HG03025 (cell line): ENCODE data around the gene GAGE12H.
"Not testable (repeated sequence)": the region's sequence is repeated elsewhere in the genome, so short reads cannot be mapped to it uniquely, and the experiment has no call there.

Source experiments
- ATAC-seq: cut with Tn5 transposase; IDR thresholded peaks from one replicate; pipeline ENCODE4 v1.9.1; 2021; ENCODE audit warnings: mild to moderate bottlenecking, moderate library complexity; ENCODE audit not compliant: unreplicated experiment, low FRiP score

GAGE12H gene, protein sequence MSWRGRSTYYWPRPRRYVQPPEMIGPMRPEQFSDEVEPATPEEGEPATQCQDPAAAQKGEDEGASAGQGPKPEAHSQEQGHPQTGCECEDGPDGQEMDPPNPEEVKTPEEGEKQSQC

DNA sequence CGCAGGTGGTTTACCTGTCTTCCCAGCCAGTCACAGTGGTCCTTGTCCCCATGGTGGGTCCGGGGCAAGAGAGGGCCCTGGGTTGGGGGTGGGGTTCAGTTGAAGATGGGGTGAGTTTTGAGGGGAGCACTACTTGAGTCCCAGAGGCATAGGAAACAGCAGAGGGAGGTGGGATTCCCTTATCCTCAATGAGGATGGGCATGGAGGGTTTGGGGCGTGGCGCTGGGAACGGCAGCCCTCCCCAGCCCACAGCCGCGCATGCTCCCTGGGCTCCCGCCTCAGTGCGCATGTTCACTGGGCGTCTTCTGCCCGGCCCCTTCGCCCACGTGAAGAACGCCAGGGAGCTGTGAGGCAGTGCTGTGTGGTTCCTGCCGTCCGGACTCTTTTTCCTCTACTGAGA is at the start of gene GAGE12H:
Gene GAGE12H, plus strand, starts transcription at position 301 of the 400 bp plus-strand sequence. CDS start 1,155 bp downstream, outside the sequence.
- not testable (repeated sequence) for ATAC-seq

- not testable (repeated sequence) for ATAC-seq
Measured at GRCh38 chrX:49531877-49532276, 47.9 kb upstream of the GAGE12H start, which contains the start of gene GAGE12C. Gene GAGE12C, plus strand, starts transcription at chrX:49532177. Its CDS starts 1,155 bp downstream, at chrX:49533332.

GRCh38 chrX:49541433-49541832 is 38.3 kb upstream of the GAGE12H start, which contains the start of gene GAGE12D:
Gene GAGE12D, plus strand, starts transcription at chrX:49541733. Its CDS starts 1,155 bp downstream, at chrX:49542888.
- ATAC-seq = not testable (repeated sequence)

- ATAC-seq = not testable (repeated sequence)
Measured at GRCh38 chrX:49550989-49551388, 28.8 kb upstream of the GAGE12H start, which contains the start of gene GAGE12E. Gene GAGE12E, plus strand, starts transcription at chrX:49551289. Its CDS starts 1,155 bp downstream, at chrX:49552444.

GRCh38 chrX:49560542-49560941 is 19.2 kb upstream of the GAGE12H start, which contains the start of gene GAGE12F:
Gene GAGE12F, plus strand, starts transcription at chrX:49560842. Its CDS starts 1,155 bp downstream, at chrX:49561997.
- not testable (repeated sequence) for ATAC-seq

GRCh38 chrX:49568728-49569127 is 11.0 kb upstream of the GAGE12H start:
- not testable (repeated sequence) for ATAC-seq

GRCh38 chrX:49569152-49569551 is 10.6 kb upstream of the GAGE12H start:
- not testable (repeated sequence) for ATAC-seq

DNA sequence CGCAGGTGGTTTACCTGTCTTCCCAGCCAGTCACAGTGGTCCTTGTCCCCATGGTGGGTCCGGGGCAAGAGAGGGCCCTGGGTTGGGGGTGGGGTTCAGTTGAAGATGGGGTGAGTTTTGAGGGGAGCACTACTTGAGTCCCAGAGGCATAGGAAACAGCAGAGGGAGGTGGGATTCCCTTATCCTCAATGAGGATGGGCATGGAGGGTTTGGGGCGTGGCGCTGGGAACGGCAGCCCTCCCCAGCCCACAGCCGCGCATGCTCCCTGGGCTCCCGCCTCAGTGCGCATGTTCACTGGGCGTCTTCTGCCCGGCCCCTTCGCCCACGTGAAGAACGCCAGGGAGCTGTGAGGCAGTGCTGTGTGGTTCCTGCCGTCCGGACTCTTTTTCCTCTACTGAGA is 9.6 kb upstream of the GAGE12H start, which contains the start of gene GAGE12G:
Gene GAGE12G, plus strand, starts transcription at position 301 of the 400 bp plus-strand sequence. CDS start 1,155 bp downstream, outside the sequence.
- not testable (repeated sequence) for ATAC-seq

GRCh38 chrX:49589196-49589595 is 9.4 kb downstream of the GAGE12H start, which contains the start of gene GAGE2A:
Gene GAGE2A, plus strand, starts transcription at chrX:49589496. Its CDS starts 1,155 bp downstream, at chrX:49590651.
- ATAC-seq = not testable (repeated sequence)

- ATAC-seq = not testable (repeated sequence)
Measured at GRCh38 chrX:49589769-49590478, 10.2 kb downstream of the GAGE12H start.

DNA sequence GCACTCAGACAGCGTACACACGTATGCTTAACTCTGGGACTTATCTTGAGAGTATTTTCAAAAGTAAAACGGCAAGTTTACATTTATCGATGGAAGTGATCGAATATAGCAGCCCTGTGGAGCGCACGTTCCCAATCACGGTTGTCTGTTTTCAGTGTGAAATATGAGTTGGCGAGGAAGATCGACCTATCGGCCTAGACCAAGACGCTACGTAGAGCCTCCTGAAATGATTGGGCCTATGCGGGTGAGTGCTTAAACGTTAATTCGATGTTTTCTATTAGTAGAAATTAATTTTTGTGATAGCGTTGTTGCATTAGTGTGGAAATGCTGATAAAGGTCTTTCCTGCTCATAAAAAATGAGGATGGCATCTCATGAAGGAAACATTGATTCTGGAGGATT is 10.7 kb downstream of the GAGE12H start:
- not testable (repeated sequence) for ATAC-seq

GRCh38 chrX:49598720-49599119 is 19.0 kb downstream of the GAGE12H start, which contains the start of gene GAGE1:
Gene GAGE1, plus strand, starts transcription at chrX:49599020. Its CDS starts 1,155 bp downstream, at chrX:49600175.
- not testable (repeated sequence) for ATAC-seq

GRCh38 chrX:49610718-49611310 is 31.1 kb downstream of the GAGE12H start:
- no peak for ATAC-seq

GRCh38 chrX:49618574-49618973 is 38.8 kb downstream of the GAGE12H start:
- ATAC-seq = no peak

DNA sequence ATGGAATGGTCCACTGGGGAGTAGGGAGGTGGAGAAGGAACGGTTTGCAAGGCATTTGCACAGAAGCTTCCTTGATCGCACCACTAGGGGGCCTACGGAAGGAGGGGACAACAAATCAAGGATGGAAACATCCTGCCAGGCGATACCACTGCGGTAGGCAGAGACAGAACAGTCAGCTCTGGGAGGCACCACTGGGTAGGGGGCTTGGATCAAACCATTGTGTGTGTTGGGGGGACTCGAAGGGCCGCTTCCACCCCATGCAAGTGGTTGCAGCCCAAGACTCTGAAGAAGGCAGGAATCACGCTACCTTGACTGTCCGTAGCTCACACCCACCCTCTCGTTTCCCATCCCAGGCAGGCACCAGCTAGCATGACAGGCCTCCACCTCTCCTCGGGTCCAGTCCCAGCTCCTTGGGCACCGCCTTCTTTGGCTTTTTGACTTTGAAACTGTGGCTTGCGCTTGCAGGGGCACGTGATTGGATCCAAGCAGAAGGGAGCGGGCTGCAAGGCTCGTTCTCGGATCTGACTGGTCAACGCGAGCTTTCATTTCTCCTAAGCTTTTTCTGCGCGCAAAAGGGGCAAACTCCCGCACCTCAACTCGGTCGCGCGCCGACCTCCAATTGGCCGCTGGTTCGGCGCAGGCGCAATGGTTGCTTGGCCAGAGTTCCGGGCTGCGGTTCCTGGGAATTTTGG is 47.5 kb downstream of the GAGE12H start:
- ATAC-seq = no peak
